Large intestine (tissue), 3 donors: ENCODE measurements around the gene RALGPS1. TPM values are rescaled to one million over a fixed set of nuclear protein-coding genes. Genes with fewer than 3 reads are reported as not detected.

Source experiments
- DNase-seq, 2 donors: peaks; one replicate each; pipeline versions ENCODE4 v3.0.0 to v3.0.0-alpha.2; 2013
- H3K27ac ChIP-seq: one replicate; pipeline ENCODE4 v1.5.1; 2013; ENCODE audit warnings: low read length
- H3K27me3 ChIP-seq: 2 replicates; pipeline ENCODE4 v1.6.1; 2013; ENCODE audit warnings: low read length; ENCODE audit not compliant: control insufficient read depth, insufficient read depth
- H3K36me3 ChIP-seq: 2 replicates; pipeline ENCODE4 v1.6.1; 2013; ENCODE audit warnings: low read length; ENCODE audit not compliant: control insufficient read depth, insufficient read depth
- H3K4me1 ChIP-seq: one replicate; pipeline ENCODE4 v1.6.1; 2013; ENCODE audit warnings: low read length; ENCODE audit not compliant: control insufficient read depth, insufficient read depth
- H3K4me3 ChIP-seq: one replicate; pipeline ENCODE4 v1.5.1; 2013; ENCODE audit warnings: low read length
- H3K9me3 ChIP-seq: one replicate; pipeline ENCODE4 v1.6.1; 2013; ENCODE audit warnings: mild to moderate bottlenecking, low read depth, low read length, moderate library complexity; ENCODE audit not compliant: control insufficient read depth
- WGBS: methylation state at CpG from one replicate; pipeline ENCODE4 v1.1.5; 2013; ENCODE audit warnings: low lambda C conversion rate; ENCODE audit not compliant: insufficient coverage; 5-methylcytosine and 5-hydroxymethylcytosine counted together
- polyA plus RNA-seq: library from polyadenylated mRNA; unstranded; fragments of 120-200 nt; gene quantifications from one replicate; pipeline ENCODE4 v1.2.1, GENCODE V29; 2013

Gene RALGPS1
- polyA plus RNA-seq, 1 donor = 58.8 TPM

DNA sequence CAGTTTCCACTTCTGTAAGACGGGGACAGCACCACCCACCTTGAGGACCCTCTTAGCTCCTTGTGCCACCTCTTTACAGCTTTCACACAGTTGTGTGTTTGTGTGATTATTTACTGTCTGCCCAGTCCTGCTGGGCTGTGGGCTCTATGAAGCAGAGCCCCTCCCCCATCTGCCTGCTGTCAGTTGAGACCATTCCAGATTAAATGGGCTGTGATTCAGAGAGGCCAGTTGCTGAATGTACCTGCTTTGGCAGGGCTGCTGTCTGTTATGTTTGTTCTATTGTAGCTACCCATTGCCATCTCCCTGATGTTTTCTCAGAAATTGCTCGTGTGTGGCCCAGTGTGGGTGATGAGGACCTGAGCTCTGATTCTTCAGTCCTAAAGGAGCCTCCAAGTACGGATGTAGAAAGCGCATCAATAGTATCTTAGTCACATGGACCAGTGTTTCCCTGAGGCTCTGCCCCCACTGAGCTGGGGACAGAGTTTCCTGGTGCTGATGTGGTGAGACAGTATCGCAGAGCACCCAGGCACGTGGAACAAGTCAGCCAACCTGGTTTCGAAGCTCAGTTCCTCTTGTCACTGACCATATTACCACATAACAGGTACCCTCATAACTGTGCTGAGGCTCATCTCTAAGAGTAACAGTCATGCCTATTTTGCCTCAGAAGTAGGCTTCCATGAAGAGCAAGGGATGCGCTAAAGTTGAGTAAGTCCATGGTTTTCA lies 204.2 kb downstream of the RALGPS1 start:
- WGBS = no CpG with 5 or more reads among the region's 8 CpGs
- peaks cover 5% of the 10 kb centered on the region for H3K4me1 ChIP-seq

DNA sequence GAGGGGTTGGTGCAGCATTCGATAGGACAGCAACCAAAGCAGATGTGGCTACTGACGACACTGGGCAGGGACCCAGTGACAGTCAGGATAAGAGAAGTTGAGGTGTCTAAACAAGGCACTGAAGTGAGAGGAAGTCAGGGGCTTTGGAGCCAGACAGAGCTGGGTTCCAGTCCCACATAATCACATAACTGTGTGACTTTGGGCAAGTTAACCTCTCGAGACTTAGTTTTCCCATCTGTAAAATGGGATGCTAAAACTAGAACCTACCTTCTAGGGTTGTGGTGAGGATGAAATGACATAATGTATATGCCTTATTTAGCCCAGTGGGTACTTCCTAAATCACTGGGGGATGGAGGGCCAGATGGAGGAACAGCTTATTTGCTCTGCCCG lies 204.7 kb downstream of the RALGPS1 start:
- H3K4me1 ChIP-seq = peaks cover 5% of the 10 kb centered on the region
- H3K9me3 ChIP-seq = no peaks in the 10 kb centered on the region
- WGBS = no CpG with 5 or more reads among the region's 4 CpGs
- no peak for DNase-seq
- peaks cover 34% of the 10 kb centered on the region for H3K36me3 ChIP-seq
- no peak overlapping the region for H3K27ac ChIP-seq
- H3K4me3 ChIP-seq = no peak overlapping the region
- no peaks in the 10 kb centered on the region for H3K27me3 ChIP-seq

More for the DNA sequence above, 204.2 kb downstream of the RALGPS1 start:
- DNase-seq = no peak
- Histone ChIP-seq H3K27ac (no peak overlapping the region), H3K27me3 (no peaks in the 10 kb centered on the region), H3K9me3 (no peaks in the 10 kb centered on the region), H3K36me3 (peaks cover 34% of the 10 kb centered on the region), H3K4me3 (no peak overlapping the region)

DNA sequence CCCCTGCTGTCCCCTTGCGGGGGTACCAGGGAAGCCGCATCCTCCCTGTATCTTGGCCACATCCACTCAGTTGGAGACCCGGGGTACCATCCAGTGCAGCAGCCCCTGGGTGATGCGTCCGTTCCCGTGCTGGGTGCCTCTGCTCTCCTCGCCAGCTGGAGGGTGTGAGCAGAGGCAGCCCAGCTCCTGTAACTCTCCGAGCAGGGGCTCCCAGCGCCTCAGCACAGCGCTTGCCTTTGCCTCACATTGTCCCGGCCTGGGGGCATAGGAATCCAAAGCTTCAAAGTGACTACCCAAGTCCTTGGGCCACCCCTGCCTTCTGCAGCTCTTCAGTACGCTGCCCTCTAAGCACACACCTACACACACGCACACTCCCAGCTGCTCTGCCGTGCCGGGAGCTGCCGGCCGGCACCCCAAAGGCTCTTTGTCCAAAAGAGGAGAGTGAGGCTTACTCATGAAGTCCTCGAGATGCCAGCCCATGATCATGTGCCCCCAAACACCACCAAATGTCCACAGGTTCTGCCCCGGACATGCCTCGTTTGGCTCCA lies 207.1 kb downstream of the RALGPS1 start:
- H3K27ac ChIP-seq = peak overlapping the region; percentile 66
- H3K4me1 ChIP-seq = peaks cover 5% of the 10 kb centered on the region
- no CpG with 5 or more reads among the region's 20 CpGs for WGBS
- no peaks in the 10 kb centered on the region for H3K9me3 ChIP-seq
- peak overlapping the region; percentile 47 for H3K4me3 ChIP-seq
- H3K27me3 ChIP-seq = no peaks in the 10 kb centered on the region
- peaks cover 27% of the 10 kb centered on the region for H3K36me3 ChIP-seq
- no peak for DNase-seq

DNA sequence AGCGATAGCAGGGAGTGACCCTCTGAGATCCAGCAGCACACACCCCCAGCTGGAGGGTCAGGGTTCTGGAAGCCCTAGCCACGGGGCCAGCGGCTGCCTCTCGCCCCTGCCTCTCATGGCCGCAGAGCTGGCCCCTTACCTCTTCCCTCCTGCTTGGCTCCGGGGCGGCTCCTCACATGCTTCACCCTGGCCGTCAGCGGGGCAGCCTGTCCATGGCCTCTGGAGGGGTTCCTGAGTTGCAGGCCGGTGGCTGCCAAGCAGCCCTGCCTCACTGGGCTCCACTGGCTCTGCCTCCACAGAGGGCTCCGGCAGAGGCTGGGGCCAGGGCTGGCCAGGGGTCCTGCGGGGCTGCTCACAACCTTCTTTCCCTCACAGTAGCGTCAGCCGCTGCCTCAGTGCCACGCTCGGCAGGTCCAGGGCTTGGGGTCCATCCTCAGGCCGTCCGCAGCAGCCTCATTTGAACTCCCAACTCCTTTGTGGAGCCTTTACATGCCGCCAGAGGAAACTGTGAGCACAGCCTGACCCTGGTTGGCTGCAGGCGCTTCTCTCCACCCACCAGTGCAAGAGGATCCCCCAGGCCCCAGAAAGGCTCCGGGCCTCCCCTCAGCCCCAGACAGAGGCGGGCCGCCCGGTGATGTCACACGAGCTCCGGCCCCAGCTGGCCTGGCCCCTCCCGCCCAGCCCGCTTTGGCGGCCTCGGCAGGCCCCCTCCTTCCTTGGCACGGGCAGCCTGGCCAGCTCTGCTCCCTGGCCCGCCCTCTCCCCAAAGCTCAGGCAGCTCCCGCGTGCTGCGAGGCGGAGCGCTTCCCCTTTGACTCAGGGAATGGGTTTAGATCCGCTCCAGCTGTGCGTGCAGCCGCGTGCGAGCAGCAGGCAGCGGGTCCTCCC lies 207.8 kb downstream of the RALGPS1 start, which contains the start of gene ANGPTL2:
ANGPTL2 (minus strand) TSS at position 460 of the 888 bp plus-strand sequence. CDS start 13,904 bp downstream, outside the sequence.
- peaks cover 5% of the 10 kb centered on the region for H3K4me1 ChIP-seq
- no peaks in the 10 kb centered on the region for H3K9me3 ChIP-seq
- no CpG with 5 or more reads among the region's 43 CpGs for WGBS
- no peaks in the 10 kb centered on the region for H3K27me3 ChIP-seq
- peak within 1 kb of the TSS; percentile 47 for H3K4me3 ChIP-seq
- peak; percentile 66 to 78 for DNase-seq
- peak within 1 kb of the TSS; percentile 70 for H3K27ac ChIP-seq
- peaks cover 21% of the 10 kb centered on the region for H3K36me3 ChIP-seq

DNA sequence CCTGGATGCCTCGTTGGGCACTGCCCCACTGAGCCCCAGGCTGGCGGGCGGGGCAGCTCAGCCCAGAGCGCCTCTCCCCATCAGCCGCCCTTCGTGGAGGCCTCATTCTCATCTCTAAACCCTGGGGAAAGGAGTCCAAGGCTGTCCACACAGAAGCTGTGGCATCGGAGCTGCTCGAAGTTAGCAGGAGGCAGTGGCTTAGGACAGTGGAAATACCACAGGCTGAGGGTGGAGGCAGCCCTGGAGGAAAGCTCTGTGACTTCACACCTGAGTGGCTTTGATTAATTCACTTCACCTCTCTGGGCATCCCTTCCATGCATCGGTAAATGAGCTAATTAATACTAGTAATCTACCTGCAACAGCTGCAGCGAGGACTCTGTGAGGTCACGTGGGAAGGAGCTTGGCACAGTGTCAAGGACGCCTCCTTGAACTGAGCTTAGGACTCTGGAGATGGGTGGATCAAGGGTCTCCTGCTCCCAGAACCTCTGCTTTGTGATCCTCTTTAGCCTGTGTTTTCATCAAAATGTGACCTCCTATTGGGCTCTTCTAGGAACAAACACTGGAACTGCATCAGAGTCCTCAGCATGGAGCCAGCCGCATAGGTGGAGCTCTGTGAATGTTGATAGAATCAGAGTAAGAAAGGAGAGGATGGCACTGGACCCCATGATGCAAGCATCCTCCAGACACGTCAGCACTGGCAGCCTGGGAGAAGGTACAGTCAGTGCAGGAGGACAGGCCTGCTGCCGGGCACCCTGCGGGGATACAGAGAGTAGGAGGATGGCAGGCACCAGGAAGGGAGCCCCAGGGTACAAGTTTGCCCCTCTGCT lies 208.7 kb downstream of the RALGPS1 start:
- peaks cover 17% of the 10 kb centered on the region for H3K36me3 ChIP-seq
- no peaks in the 10 kb centered on the region for H3K27me3 ChIP-seq
- peak overlapping the region; percentile 70 for H3K27ac ChIP-seq
- H3K9me3 ChIP-seq = no peaks in the 10 kb centered on the region
- DNase-seq = peak in 1 of 2 donors; percentile 37
- no CpG with 5 or more reads among the region's 16 CpGs for WGBS
- H3K4me1 ChIP-seq = peaks cover 5% of the 10 kb centered on the region
- no peak overlapping the region for H3K4me3 ChIP-seq

DNA sequence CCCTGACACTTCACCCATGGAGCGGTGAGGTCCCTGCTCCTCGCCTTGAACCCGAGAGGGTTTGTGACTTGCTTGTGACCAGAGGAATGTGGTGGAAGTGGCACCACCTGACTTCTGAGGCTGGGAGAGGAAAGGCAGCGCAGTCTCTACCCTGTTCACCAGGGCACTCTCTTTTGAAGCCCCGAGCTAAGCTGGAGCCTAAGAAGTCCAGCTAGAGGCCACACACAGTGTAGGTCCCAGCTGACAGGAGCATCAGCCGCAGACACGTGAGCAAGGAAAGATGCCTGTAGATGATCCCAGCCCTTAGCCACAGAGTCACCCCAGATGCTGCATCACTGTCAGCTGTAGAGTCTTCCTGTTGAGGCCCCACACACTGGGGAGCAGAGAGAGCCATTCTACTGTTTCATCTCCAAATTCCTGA lies 209.5 kb downstream of the RALGPS1 start:
- H3K27me3 ChIP-seq = no peaks in the 10 kb centered on the region
- H3K9me3 ChIP-seq = no peaks in the 10 kb centered on the region
- no peak overlapping the region for H3K4me3 ChIP-seq
- peaks cover 9% of the 10 kb centered on the region for H3K36me3 ChIP-seq
- peaks cover 10% of the 10 kb centered on the region for H3K4me1 ChIP-seq
- no CpG with 5 or more reads among the region's 7 CpGs for WGBS
- no peak overlapping the region for H3K27ac ChIP-seq
- DNase-seq = no peak

DNA sequence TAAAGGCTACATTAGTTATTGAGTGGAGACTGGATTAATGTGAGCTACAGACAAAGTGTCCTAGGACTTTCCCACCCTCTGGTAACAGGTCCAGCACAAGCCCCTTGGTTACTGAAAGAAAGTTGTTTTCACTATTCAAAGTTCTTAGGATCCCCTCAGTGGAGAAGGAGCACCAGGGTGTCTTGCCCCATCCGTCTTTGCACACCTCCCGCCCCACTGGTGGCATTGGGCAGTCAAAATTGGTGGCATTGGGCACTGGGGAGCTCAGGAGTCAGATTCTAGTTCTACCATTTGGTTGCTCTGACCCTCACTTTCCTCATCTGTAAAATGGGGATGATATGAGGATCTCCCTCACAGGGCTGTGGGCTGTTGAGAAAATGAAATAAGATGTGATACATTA lies 210.2 kb downstream of the RALGPS1 start:
- H3K9me3 ChIP-seq = no peaks in the 10 kb centered on the region
- no CpG with 5 or more reads among the region's 2 CpGs for WGBS
- H3K4me1 ChIP-seq = peaks cover 16% of the 10 kb centered on the region
- H3K27me3 ChIP-seq = no peaks in the 10 kb centered on the region
- no peak overlapping the region for H3K4me3 ChIP-seq
- H3K27ac ChIP-seq = no peak overlapping the region
- no peak for DNase-seq
- H3K36me3 ChIP-seq = peaks cover 5% of the 10 kb centered on the region

DNA sequence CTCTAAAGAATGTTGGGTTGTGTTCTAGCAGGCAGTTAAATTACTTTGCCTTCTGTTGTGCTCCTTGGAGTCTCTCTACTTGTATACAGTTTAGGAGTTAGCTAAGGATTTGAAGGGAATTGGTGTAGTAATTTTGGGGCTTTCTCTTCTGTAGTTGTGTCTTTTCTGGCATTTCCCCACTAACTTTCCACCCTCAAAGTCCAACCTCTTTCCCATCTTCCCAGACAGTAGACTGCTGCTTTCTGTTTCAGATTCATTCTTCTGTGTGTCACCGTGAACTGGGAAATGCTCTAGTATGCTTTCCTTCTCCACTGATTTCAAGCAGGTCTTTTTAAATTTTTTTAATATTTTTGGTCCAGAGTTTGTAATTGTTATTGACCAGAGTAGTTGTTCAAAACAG lies 212.4 kb downstream of the RALGPS1 start:
- H3K27ac ChIP-seq = no peak overlapping the region
- H3K9me3 ChIP-seq = no peaks in the 10 kb centered on the region
- no peak overlapping the region for H3K4me3 ChIP-seq
- H3K4me1 ChIP-seq = peaks cover 30% of the 10 kb centered on the region
- no peaks in the 10 kb centered on the region for H3K36me3 ChIP-seq
- no peaks in the 10 kb centered on the region for H3K27me3 ChIP-seq
- DNase-seq = no peak
- WGBS = 67% methylated on average over 1 of the region's 1 CpG

DNA sequence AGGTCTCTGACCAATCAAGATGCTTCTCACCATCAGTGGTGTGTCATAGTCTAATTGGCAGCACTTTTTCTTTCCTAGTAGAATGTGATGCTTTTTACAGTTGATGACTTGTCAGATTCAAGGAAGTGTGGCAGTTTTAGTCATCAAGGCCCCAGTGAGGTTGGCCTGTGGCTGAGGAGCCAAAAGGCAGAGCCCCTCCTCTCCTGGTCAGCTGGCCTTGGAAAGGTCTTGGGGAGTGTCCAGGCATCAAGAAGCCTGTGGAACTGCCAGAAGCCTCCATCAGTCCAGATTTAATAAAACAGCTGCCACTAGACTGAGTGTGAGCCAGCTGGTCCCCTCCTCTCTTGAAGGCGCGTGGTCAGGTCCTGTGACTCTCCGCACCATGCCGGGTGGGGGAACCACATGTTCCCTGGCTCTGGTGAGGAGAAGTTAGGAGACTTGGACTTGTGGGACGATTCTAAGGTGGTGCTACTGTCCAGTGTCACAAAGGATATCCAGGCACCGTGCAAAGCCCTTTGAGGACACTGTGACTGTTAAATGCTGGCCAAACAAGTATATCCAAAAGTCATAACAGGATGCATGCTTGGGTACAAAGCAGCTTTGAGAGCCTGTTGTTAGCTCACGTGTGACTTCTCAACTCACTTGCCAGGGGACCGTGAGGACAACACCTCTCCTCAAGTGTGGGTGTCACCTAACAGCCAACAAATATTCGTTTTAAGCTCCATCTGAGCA lies 213.9 kb downstream of the RALGPS1 start:
- WGBS = 60% methylated on average over 1 of the region's 9 CpGs
- H3K4me1 ChIP-seq = peaks cover 33% of the 10 kb centered on the region
- no peak for DNase-seq

More for the DNA sequence above, 213.9 kb downstream of the RALGPS1 start:
- Histone ChIP-seq H3K36me3 (no peaks in the 10 kb centered on the region), H3K27me3 (no peaks in the 10 kb centered on the region), H3K4me3 (no peak overlapping the region), H3K27ac (no peak overlapping the region), H3K9me3 (no peaks in the 10 kb centered on the region)
